Testis (tissue), 3 donors: ENCODE measurements around the gene NT5M. TPM values are rescaled to one million over a fixed set of nuclear protein-coding genes. Genes with fewer than 3 reads are reported as not detected.

Experiments used
- DNase-seq: peaks from one replicate; pipeline ENCODE4 v3.0.0-alpha.2; 2019
- H3K27ac ChIP-seq, 2 donors: fragments of 200-600 bp; sonication (generic); one replicate each; pipeline ENCODE4 v1.5.1; 2019
- H3K27me3 ChIP-seq: fragments of 200-600 bp; sonication (generic); one replicate; pipeline ENCODE4 v1.5.1; 2019
- H3K36me3 ChIP-seq: fragments of 200-600 bp; sonication (generic); one replicate; pipeline ENCODE4 v1.5.1; 2017; ENCODE audit warnings: low read depth; ENCODE audit errors: missing control alignments
- H3K4me1 ChIP-seq: fragments of 200-600 bp; sonication (generic); one replicate; pipeline ENCODE4 v1.5.1; 2019
- H3K4me3 ChIP-seq, 2 donors: fragments of 200-600 bp; sonication (generic); one replicate each; pipeline ENCODE4 v1.5.1; 2017 to 2019
- H3K9me3 ChIP-seq: fragments of 200-600 bp; sonication (generic); one replicate; pipeline ENCODE4 v1.5.1; 2017
- POLR2A ChIP-seq: fragments of 450-650 bp; IDR thresholded peaks from one replicate; pipeline ENCODE4 v1.6.1; 2017; ENCODE audit warnings: antibody characterized with exemption, mild to moderate bottlenecking, moderate library complexity
- WGBS, 2 donors: methylation state at CpG; one replicate each; pipeline ENCODE4 v1.1.5; 2018; 5-methylcytosine and 5-hydroxymethylcytosine counted together
- intact Hi-C: fragments of 100-400 bp; cut with DNase I; formaldehyde crosslinking; loops from one replicate; pipeline ENCODE4 v1.15.1; 2023; ENCODE audit warnings: low total_unique reads
- polyA plus RNA-seq: library from polyadenylated mRNA; stranded (reverse); fragments of 350-450 nt; fragmentation: Illumina TruSeq; extraction: RNeasy Lipid Tissue Mini Kit (QIAGEN cat#74804); gene quantifications from one replicate; pipeline ENCODE4 v1.2.3, GENCODE V29; 2014; ENCODE audit warnings: low read depth, low replicate concordance; ENCODE audit not compliant: insufficient read depth
- total RNA-seq, 2 donors: library from RNA; depleted of rRNA; stranded (reverse); fragments of >200 nt; gene quantifications; one replicate each; pipeline ENCODE4 v1.2.3, GENCODE V29; 2016
- TF ChIP-seq, protein P1 (sequence below), 3 experiments: fragments of 450-650 bp in 2 of 3; fragments of 200-600 bp in 1 of 3; sonication (generic) in 1 of 3; IDR thresholded peaks; one replicate each; pipeline ENCODE4 v1.5.1; 2016 to 2019; ENCODE audit warnings: antibody characterized with exemption in 3 of 3, mild to moderate bottlenecking in 2 of 3, moderate library complexity in 1 of 3

The NT5M gene
- total and polyA plus RNA-seq, 3 donors from 2014 or later: 26.1 to 47.5 (median 33.5) TPM

DNA sequence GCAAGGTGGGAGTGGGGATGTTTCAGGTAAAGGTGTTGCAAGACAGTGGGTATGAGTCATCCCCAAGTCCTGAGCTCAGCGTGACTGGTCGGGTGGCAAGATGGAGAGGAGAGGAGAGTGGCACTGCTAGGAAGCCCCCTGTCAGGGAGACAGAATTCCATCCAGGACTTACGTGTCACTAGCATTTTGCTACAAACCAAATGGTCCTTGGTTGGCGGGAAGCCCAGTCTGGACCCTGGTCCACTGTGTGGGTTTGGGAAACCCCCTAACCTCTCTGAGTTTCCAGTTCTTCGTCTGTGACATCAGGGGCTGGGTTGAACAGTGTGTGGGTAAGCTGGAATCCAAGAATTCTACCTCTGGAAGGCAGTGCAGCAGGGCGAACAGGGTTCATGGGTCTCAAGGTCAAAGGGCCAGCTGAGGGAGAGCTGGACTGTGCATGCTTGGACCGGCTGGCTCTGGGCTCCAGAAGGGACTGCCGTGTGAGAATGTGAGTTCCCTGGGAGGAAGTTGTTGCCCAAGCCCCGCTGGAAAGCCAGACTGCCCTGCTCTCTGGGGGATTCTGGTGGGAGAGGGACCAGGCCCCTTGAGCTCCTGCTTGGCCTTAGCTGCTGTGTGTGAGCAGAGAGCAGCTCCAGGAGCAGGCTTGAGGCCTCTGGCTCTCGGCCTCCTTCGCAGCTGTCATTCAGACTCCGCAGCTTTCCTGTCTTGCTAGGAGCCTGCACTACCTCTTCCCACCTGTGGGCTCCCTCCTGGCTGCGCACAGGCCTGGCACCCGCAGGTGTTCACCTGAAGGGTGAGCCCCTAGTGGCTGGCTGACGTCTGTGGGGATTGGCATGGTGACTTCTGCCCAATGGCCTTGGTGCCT lies 84.6 kb downstream of the NT5M start:
- H3K4me3 ChIP-seq: no peak overlapping the region
- H3K27me3 ChIP-seq: no peaks in the 10 kb centered on the region
- TF ChIP-seq POLR2A: no peak
- TF ChIP-seq, protein P1, sequence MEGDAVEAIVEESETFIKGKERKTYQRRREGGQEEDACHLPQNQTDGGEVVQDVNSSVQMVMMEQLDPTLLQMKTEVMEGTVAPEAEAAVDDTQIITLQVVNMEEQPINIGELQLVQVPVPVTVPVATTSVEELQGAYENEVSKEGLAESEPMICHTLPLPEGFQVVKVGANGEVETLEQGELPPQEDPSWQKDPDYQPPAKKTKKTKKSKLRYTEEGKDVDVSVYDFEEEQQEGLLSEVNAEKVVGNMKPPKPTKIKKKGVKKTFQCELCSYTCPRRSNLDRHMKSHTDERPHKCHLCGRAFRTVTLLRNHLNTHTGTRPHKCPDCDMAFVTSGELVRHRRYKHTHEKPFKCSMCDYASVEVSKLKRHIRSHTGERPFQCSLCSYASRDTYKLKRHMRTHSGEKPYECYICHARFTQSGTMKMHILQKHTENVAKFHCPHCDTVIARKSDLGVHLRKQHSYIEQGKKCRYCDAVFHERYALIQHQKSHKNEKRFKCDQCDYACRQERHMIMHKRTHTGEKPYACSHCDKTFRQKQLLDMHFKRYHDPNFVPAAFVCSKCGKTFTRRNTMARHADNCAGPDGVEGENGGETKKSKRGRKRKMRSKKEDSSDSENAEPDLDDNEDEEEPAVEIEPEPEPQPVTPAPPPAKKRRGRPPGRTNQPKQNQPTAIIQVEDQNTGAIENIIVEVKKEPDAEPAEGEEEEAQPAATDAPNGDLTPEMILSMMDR (IDR thresholded peaks at IDR 0.05): peak in 2 of 3 experiments; percentile 15 to 30
- H3K27ac ChIP-seq: no peak overlapping the region
- H3K9me3 ChIP-seq: no peaks in the 10 kb centered on the region
- intact Hi-C loops: no loop called here
- no peaks in the 10 kb centered on the region for H3K36me3 ChIP-seq
- no peak for DNase-seq
- peaks cover 9% of the 10 kb centered on the region for H3K4me1 ChIP-seq
- 69 to 77% methylated on average over 13 to 15 of the region's 15 CpGs for WGBS, 2 donors

DNA sequence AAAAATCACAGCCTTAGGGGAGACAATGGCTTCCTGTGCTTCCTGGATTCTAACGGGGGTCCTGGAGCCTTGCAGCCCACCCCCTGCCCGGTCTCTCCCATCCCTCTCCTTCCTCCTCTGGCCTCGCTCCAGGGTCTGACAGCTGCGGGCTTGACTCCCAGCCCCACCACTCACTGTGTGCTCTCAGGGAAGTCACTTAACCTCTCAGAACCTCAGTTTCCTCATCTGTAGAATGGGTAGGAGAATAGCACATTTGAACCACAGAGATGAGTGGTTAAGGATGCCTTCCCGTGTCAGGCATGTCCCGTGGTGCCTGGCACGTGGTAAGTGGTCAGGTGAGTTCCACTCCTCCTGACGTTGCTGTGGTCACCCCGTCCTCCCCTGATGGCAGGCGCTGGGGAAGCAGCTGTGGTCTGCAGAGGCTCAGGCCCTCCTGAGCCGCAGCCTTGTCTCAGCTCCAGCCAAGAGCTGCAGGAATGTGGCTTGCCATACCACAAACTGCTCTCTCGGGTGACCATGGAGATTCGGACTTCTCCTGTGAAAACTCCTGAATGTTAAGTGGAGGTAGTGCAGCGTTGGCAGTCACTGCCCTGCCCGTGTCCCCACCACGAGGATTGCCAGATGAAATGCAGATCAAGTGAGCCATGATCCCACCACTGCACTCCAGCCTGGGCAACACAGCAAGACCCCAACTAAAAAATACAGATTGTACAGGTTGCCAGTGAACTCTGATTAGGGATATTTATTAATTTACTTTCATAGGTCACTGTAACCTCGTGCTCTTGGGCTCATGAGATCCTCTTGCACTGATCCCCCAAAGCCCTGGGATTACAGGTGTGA lies 85.7 kb downstream of the NT5M start:
- TF ChIP-seq, protein P1 (IDR thresholded peaks at IDR 0.05): no peak
- TF ChIP-seq POLR2A: no peak
- Histone ChIP-seq H3K9me3 (no peaks in the 10 kb centered on the region), H3K36me3 (no peaks in the 10 kb centered on the region), H3K27ac (no peak overlapping the region), H3K27me3 (no peaks in the 10 kb centered on the region), H3K4me3 (no peak overlapping the region), H3K4me1 (peaks cover 9% of the 10 kb centered on the region)
- intact Hi-C loops: no loop called here
- DNase-seq: no peak
- 72 to 85% methylated on average over 10 to 17 of the region's 17 CpGs for WGBS, 2 donors

DNA sequence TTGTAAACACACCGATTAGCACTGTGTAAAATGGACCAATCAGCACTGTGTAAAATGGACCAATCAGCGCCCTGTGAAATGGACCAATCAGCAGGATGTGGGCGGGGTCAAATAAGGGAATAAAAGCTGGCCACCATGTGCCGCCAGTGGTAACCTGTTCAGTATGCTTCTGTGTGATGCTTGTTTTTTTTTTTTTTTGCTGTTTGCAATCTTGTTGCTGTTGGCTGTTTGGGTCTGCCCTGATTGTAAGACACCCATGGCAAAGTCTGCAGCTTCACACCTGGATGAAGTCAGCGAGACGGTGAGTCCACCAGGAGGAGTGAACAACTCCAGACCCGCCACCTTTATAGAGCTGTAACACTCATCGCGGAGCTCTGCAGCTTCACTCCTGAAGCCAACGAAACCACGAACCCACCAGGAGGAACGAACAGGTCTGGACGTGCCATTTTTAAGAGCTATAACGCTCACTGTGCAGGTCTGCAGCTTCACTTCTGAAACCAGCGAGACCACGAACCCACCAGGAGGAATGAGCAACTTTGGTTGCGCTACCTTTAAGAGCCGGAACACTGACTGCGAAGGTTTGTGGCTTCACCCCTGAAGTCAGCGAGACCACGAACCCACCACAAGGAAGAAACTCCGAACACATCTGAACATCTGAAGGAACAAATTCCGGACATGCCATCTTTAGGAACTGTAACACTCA lies 88.6 kb downstream of the NT5M start:
- Histone ChIP-seq H3K4me3 (no peak overlapping the region), H3K27me3 (no peaks in the 10 kb centered on the region), H3K4me1 (peaks cover 9% of the 10 kb centered on the region), H3K9me3 (no peaks in the 10 kb centered on the region), H3K36me3 (no peaks in the 10 kb centered on the region), H3K27ac (no peak overlapping the region)
- DNase-seq: peak; percentile 82
- intact Hi-C loops: no loop called here
- WGBS, 2 donors: 75 to 77% methylated on average over 23 of the region's 23 CpGs
- TF ChIP-seq, protein P1 (IDR thresholded peaks at IDR 0.05): no peak
- TF ChIP-seq POLR2A: no peak

DNA sequence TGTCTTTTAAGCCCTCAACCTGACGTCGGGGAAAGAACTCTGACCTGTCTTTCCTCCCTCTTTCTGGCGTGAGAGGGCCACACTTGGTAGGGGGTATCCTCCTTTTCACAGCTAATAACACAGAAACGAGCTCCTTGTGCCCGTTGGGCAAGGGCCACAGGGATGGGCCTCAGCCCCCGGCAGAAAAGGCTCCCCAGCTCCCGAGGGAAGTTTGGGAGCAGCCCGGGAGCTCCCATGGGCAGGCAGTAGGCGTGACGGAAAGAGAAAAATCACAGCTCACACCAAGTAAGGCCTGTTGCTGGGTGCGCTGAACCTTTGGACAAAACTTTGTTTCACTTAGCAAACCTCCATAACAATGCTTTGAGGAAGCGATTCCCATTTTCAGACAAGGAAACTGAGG lies 90.8 kb downstream of the NT5M start:
- H3K27me3 ChIP-seq: no peaks in the 10 kb centered on the region
- H3K9me3 ChIP-seq: no peaks in the 10 kb centered on the region
- intact Hi-C loops: no loop called here
- H3K4me1 ChIP-seq: peaks cover 11% of the 10 kb centered on the region
- H3K27ac ChIP-seq: no peak overlapping the region
- no peak overlapping the region for H3K4me3 ChIP-seq
- TF ChIP-seq, protein P1 (IDR thresholded peaks at IDR 0.05): no peak
- TF ChIP-seq POLR2A: no peak
- DNase-seq: no peak
- no peaks in the 10 kb centered on the region for H3K36me3 ChIP-seq
- 87 to 89% methylated on average over 12 of the region's 12 CpGs for WGBS, 2 donors
